ENCODE data around the gene NUMA1.

DNA sequence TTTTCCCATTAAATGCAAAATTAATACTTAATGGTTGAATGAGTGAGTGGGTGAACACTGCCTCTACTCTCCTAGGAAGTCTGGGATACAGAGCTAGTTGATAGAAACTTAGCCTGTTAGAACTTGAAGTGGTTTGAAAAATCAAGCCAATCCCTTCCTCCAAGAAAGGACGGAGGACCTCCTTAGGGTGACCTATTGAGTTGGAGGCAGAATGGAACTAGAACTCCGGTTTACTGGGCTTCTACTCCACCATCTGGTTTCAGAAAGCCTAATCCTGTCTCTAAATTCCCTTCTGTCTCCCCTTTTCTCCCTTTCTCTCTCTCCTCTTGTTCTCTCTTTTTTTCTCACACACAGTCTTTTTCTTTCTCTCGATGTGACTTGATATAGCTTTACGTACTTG, 101.2 kb downstream of the NUMA1 start:
- TF ChIP-seq, protein P1, sequence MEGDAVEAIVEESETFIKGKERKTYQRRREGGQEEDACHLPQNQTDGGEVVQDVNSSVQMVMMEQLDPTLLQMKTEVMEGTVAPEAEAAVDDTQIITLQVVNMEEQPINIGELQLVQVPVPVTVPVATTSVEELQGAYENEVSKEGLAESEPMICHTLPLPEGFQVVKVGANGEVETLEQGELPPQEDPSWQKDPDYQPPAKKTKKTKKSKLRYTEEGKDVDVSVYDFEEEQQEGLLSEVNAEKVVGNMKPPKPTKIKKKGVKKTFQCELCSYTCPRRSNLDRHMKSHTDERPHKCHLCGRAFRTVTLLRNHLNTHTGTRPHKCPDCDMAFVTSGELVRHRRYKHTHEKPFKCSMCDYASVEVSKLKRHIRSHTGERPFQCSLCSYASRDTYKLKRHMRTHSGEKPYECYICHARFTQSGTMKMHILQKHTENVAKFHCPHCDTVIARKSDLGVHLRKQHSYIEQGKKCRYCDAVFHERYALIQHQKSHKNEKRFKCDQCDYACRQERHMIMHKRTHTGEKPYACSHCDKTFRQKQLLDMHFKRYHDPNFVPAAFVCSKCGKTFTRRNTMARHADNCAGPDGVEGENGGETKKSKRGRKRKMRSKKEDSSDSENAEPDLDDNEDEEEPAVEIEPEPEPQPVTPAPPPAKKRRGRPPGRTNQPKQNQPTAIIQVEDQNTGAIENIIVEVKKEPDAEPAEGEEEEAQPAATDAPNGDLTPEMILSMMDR (conservative IDR thresholded peaks at IDR 0.05): no peak
- no peak for TF ChIP-seq ZFX (IDR thresholded peaks at IDR 0.05)
